Stimulated activated CD4-positive, alpha-beta T cell treated with anti-CD3 and anti-CD28 coated beads, TNF-alpha, amount 100 ng/mL, for 4 hours (primary cell): ENCODE results near the gene OXLD1.
"Not testable (repeated sequence)": the region's sequence is repeated elsewhere in the genome, so short reads cannot be mapped to it uniquely, and the experiment has no call there.

Experiments used
- DNase-seq, 3 experiments: peaks; one replicate each; pipeline ENCODE4 v3.0.0-alpha.2; 2020; ENCODE audit warnings: low read depth in 3 of 3

The OXLD1 gene

GRCh38 chr17:81652906-81653771, 13.3 kb downstream of the OXLD1 start:
- DNase-seq: no peak

DNA sequence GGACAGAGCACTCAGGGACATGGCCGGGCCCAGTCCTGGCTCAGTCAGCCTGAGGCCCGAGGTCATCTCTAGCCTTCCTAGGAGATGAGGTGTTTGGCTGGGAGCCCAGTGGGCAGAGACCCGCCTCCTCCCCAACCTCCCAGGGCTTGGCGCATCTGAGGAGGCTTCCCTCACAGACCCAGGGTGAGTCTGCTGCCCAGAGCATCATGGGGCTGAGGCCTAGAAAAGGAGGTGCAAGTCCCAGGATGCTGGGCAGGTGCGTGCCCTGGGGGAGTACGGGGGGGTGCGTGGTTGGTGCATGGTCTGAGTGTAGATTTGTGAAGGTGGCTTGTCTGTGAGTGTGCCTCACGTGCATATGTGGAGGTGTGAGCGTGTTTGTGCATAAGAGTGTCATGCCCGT, 14.7 kb downstream of the OXLD1 start:
- no peak for DNase-seq

GRCh38 chr17:81650951-81651350, 15.5 kb downstream of the OXLD1 start:
- no peak for DNase-seq

DNA sequence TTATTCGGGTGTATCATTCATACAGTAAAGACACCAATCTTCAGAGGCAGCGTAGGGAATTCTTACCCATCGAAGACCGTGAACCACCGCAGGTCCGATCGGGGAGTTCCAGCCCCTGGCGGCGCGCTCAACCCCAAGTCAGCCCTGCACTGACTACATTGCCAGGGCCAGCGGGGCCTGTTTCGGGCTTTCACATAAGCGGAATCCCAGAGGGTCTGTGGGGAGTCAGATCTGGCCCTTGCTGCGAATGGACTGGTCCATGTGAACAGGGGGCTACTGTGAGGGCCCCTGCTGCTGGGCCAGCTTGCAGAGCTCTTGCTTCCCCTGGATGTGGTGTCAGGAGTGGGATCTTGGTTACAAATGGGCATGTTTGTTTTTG, 17.7 kb downstream of the OXLD1 start:
- DNase-seq: no peak

DNA sequence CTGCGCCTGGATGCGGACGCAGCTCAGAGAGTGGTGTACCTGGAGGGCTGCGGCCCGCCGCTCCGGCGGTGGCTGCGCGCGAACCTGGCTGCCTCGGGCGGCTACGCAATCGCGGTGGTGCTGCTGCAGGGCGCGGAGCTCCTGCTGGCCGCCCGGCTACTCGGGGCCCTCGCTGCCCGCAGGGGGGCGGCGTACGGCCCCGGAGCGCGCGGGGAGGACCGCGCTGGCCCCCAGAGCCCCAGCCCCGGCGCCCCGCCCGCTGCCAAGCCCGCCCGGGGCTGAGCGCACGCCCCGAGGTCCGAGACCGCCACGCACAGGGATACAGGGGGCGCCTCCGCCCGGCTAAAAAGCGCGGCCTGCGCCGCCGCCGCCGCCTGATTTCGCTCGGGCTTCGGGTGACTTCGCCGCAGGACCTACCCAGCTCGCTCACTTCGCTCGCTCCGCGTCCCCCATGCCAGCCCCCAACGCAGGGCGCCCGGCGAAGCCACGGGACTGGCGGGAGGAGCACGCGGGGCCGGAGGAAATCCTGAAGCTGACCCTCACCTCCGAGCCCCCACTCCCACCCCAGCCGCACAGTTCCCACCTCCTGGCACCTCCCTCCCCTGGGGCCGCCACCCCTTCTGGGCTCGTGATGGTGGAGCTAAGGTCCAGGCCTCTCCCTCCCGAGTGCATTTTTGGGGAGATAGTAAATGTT, 18.2 kb downstream of the OXLD1 start:
- no peak for DNase-seq

DNA sequence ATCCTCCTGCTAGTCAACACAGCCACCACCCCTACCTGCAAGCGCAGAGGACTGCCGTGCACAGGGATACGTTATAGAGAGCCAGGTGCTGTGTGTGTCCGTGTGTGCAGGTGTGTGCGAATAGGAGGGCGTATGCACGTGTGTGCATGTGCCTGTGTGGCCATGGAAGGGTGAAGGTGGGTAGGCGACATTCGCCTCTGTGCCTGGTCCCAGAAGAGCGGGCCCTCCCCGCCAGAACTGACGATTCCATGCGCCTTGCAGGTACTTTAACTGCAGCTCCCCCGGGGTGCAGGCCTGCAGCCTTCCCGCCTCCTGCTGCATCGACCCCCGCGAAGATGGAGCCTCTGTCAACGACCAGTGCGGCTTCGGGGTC, 18.8 kb downstream of the OXLD1 start:
- no peak for DNase-seq

DNA sequence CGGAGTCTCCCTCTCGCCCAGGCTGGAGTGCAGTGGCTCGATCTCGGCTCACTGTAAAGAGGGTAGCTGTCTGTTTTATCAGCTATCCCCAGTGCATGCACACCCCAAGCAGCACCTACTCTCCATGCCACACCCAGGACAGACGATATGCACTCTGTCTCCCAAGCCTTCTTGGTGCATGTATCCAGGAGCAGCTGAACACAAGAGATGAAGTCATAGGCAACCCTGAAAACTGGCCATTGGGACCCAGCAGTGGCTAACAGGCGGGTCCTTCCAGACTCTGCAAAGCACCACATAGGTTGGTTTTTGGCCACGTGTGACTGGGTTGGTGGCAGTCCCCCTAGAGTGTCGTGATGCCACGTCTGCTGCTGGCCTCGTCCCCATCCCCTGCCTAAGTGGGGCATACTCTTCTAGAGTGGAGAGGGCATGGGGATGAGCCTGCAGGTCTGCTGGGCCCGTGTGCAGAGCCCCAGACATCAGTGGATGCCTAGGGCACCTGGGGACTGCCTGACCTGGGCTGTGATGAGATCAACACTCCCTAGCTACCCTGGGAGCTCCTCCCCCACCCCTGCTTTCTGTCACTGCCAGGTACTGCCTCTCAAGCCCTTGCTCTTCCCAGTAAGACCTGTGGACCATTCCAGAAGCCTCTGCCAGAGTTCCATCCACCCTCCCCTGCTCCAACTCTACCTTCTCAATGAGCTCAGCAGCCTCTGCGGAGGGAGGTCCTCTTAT, 19.4 kb downstream of the OXLD1 start:
- DNase-seq: no peak

GRCh38 chr17:81644976-81645952, 21.1 kb downstream of the OXLD1 start:
- DNase-seq: no peak

- no peak for DNase-seq
Measured at GRCh38 chr17:81644496-81644895, 21.9 kb downstream of the OXLD1 start.

GRCh38 chr17:81641825-81642489, 24.4 kb downstream of the OXLD1 start:
- DNase-seq: no peak

- no peak for DNase-seq
Measured at GRCh38 chr17:81640011-81640410, 26.4 kb downstream of the OXLD1 start.

DNA sequence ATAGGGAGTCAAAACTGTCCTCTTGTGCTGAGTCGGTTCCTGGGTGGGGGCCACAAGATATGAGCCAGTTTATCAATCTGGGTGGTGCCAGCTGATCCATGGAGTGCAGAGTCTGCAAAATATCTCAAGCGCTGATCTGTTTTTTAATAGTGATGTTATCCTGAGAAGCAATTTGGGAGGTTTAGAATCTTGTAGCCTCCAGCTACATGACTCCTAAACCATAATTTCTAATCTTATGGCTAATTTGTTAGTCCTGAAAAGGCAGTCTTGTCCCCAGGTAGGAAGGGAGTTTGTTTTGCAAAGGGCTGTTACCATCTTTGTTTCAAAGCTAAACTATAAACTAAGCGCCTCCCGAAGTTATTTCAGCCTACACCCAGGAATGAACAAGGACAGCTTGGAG, 27.7 kb downstream of the OXLD1 start:
- DNase-seq: no peak

DNA sequence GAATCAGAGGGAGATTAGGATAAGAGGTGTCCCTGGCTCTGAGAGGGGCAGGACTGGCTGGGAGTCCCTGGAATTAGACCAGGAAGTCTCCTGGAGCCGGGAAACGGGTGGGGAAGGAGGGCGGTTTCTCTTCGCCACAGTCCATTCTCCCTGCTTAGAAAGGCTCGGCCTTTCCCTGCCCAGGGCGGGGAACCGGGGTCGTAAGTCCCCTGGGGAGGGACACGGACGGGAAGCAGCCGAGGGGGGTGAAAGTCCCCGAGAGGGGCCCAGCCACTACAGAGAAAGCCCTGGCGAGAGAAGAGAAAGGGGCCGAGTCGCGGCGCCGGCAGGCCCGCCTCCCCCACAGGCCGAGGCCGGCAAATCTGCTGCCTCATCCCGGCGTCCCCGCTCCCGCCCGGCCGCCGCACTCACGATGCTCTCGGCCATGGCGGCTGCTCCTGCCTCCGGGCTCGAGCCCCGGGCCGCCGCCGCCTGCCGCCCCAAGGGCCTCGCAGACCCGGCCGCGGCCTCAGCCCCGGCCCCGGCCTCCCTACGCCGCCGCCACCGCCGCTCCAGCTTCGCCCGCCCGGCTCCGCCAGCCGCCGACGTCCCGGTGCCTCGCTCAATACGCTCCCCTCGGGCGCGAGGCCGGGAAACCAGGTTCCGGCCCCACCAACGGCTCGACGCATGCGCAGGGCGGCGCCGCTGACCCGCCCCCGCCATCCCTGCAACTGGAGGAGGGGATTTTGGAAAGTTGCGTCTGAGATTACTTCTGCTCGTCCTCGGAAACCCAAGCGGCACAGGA, 29.7 kb downstream of the OXLD1 start, which contains the start of the genes NPLOC4 and TSPAN10:
NPLOC4 (minus strand) TSS at position 608 of the 784 bp plus-strand sequence; CDS start at position 426, 182 bp downstream.
TSPAN10 (plus strand) TSS at position 692 of the 784 bp plus-strand sequence. CDS start 5,217 bp downstream, outside the sequence.
- DNase-seq: peak; percentile 74 to 89 (median 76)

DNA sequence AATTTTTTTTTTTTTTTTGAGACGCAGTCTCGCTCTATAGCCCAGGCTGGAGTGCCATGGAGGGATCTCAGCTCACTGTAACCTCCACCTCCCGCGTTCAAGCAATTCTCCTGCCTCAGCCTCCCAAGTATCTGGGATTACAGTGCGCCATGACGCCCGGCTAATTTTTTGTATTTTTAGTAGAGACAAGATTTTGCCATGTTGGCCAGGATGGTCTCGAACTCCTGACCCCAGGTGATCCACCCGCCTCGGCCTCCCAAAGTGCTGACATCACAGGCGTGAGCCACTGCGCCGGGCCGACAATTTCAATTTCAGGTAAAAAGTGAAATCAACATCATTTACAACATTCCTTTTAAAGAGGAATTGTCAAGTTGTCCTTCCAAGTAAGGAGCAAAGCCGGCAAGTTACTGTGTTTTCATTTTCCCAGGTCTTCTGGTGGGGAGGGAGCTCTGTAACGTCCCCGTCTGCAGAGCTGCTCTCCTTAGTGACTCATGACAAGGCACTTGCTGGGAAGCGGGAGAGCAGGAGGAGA, 30.4 kb downstream of the OXLD1 start:
- no peak for DNase-seq

DNA sequence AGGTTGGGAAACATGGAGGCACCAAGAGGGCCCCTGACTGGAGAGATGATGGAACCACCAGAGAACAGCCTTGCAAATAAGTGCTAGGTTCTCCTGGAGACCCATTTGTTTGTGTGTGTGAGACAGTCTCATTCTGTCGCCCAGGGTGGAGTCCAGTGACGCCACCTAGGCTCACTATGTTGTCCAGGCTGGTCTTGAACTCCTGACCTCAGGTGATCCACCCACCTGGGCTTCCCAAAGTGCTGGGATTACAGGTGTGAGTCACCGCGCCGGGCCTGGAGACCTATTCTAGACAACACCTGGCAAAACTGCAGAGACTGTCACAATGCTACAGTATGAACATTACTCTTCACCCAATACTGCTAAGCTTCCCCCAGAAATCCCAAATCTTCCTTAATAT, 31.0 kb downstream of the OXLD1 start:
- no peak for DNase-seq

- DNase-seq: no peak
Measured at GRCh38 chr17:81631482-81631881, 34.9 kb downstream of the OXLD1 start.

DNA sequence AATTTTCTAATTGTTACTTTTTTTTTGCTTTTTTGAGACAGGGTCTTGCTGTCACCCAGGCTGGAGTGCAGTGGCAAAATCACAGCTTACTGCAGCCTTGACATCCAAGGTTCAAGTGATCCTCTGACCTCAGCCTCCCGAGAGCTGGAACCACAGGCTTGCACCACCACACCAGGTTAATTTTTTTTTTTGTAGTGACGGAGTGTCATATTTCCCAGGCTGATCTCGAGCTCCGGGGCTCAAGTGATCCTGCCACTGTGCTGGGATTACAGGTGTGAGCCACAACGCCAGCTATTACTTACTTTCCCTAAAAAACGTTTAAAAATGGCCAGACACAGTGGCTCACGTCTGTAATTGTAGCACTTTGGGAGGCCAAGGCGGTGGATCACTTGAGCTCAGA, 36.1 kb downstream of the OXLD1 start:
- no peak for DNase-seq

DNA sequence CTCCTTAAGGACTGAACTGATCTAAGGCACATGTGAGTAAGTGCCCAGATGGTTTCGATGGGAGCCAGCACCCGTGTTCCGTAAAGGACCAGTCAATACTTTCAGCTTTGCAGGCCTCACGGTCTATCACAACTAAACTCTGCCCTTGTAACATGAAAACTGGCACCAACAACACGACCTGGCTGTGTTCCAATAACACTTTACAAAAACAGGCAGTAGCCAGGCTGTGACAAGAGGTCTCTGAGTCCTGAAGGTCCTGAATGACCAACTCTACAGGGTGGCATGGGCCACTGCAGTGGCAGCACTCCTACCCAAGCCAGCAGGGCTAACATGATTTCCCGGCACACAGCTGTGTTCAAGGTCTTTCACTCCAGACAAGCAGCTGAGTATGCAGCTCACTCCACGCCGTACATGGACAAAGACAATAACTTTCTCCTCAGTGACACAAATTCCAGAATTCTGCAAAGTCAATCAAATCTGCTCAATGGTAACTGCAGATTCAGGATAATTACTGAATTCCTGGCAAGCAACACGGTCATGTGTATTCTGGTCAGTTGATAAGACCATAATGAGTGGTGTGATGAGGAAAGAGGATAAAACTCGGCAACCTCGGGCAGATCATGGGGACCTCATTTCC, 44.8 kb downstream of the OXLD1 start:
- no peak for DNase-seq

DNA sequence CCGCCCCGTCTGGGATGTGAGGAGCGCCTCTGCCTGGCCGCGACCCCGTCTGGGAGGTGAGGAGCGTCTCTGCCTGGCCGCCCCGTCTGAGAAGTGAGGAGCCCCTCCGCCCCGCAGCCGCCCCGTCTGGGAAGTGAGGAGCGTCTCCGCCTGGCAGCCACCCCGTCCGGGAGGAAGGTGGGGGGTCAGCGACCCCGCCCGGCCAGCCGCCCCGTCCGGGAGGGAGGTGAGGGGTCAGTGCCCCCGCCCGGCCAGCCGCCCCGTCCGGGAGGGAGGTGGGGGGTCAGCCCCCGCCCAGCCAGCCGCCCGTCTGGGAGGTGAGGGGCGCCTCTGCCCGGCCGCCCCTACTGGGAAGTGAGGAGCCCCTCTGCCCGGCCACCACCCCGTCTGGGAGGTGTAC, 48.1 kb downstream of the OXLD1 start:
- not testable (repeated sequence) for DNase-seq
